SJCRH30 (cell line): ENCODE measurements around the gene ANLN. TPM values are rescaled to one million over a fixed set of nuclear protein-coding genes. Genes with fewer than 3 reads are reported as not detected.
"Not testable (repeated sequence)": the region's sequence is repeated elsewhere in the genome, so short reads cannot be mapped to it uniquely, and the experiment has no call there.

Experiments
- DNase-seq, 2 experiments: peaks; one replicate each; pipeline ENCODE4 v3.0.0-alpha.2; 2015 to 2020
- H3K27ac ChIP-seq: fragments of 250-450 bp; sonication (Bioruptor Pico); 2 replicates; pipeline ENCODE4 v1.5.1; 2020; ENCODE audit warnings: mild to moderate bottlenecking, moderate library complexity
- H3K27me3 ChIP-seq: fragments of 250-450 bp; sonication (Bioruptor Pico); 2 replicates; pipeline ENCODE4 v1.5.1; 2020; ENCODE audit warnings: mild to moderate bottlenecking, moderate library complexity
- H3K36me3 ChIP-seq: fragments of 250-450 bp; sonication (Bioruptor Pico); 2 replicates; pipeline ENCODE4 v1.5.1; 2020; ENCODE audit warnings: mild to moderate bottlenecking, moderate library complexity
- H3K4me1 ChIP-seq: fragments of 250-450 bp; sonication (Bioruptor Pico); 2 replicates; pipeline ENCODE4 v1.5.1; 2020; ENCODE audit warnings: mild to moderate bottlenecking, moderate library complexity
- H3K4me3 ChIP-seq: fragments of 250-450 bp; sonication (Bioruptor Pico); 2 replicates; pipeline ENCODE4 v1.5.1; 2020; ENCODE audit warnings: mild to moderate bottlenecking, moderate library complexity
- H3K9me3 ChIP-seq: fragments of 250-450 bp; sonication (Bioruptor Pico); replicated peaks from 2 replicates; pipeline ENCODE4 v1.5.1; 2020; ENCODE audit warnings: mild to moderate bottlenecking, moderate library complexity
- total RNA-seq: library from RNA; depleted of rRNA; stranded (reverse); fragments of >200 nt; shearing (Covaris generic); gene quantifications from 2 replicates; pipeline ENCODE4 v1.2.3, GENCODE V29; 2014; rRNA removed

ANLN gene
- total RNA-seq, 1 experiment from 2014 or later: 215 TPM

- no peak for DNase-seq
These were observed 85.7 kb downstream of the ANLN start for GRCh38 chr7:36475381-36475780.

GRCh38 chr7:36478745-36479144, 89.1 kb downstream of the ANLN start:
- H3K27me3 ChIP-seq: no peaks in the 10 kb centered on the region
- no peaks in the 10 kb centered on the region for H3K36me3 ChIP-seq
- DNase-seq: no peak
- H3K4me3 ChIP-seq: no peak overlapping the region
- H3K9me3 ChIP-seq: no peaks in the 10 kb centered on the region; the same call in 1 of the 2 replicates
- H3K4me1 ChIP-seq: peaks cover 8% of the 10 kb centered on the region; the same call in 1 of the 2 replicates
- H3K27ac ChIP-seq: no peak overlapping the region

More at GRCh38 chr7:36475381-36475780, 85.7 kb downstream of the ANLN start:
- Histone ChIP-seq H3K4me3 (no peak overlapping the region), H3K4me1 (peaks cover 11% of the 10 kb centered on the region; the same call in 1 of the 2 replicates), H3K27ac (no peak overlapping the region), H3K9me3 (no peaks in the 10 kb centered on the region; the same call in 1 of the 2 replicates), H3K36me3 (no peaks in the 10 kb centered on the region), H3K27me3 (no peaks in the 10 kb centered on the region)

- not testable (repeated sequence) for DNase-seq, H3K36me3 ChIP-seq, H3K27me3 ChIP-seq, H3K9me3 ChIP-seq, H3K27ac ChIP-seq, H3K4me1 ChIP-seq, H3K4me3 ChIP-seq
These were observed 94.2 kb downstream of the ANLN start for GRCh38 chr7:36483853-36484252.

GRCh38 chr7:36484265-36484664, 94.6 kb downstream of the ANLN start:
- DNase-seq: no peak
- Histone ChIP-seq H3K27me3 (no peaks in the 10 kb centered on the region), H3K36me3 (no peaks in the 10 kb centered on the region), H3K4me1 (no peaks in the 10 kb centered on the region), H3K27ac (no peak overlapping the region), H3K9me3 (peaks cover 6% of the 10 kb centered on the region; the same call in 1 of the 2 replicates), H3K4me3 (no peak overlapping the region)

- Histone ChIP-seq H3K9me3 (0 out of 2 replicates have a peak, but pooled peaks cover 6% of the 10 kb centered on the region), H3K4me3 (no peak overlapping the region), H3K27me3 (no peaks in the 10 kb centered on the region), H3K36me3 (no peaks in the 10 kb centered on the region), H3K4me1 (no peaks in the 10 kb centered on the region), H3K27ac (no peak overlapping the region)
- no peak for DNase-seq
These were observed 96.7 kb downstream of the ANLN start for GRCh38 chr7:36486336-36486735.

- peak; percentile 34 to 79 for DNase-seq
These were observed 98.2 kb downstream of the ANLN start for GRCh38 chr7:36487756-36488336.

GRCh38 chr7:36488672-36489071, 99.0 kb downstream of the ANLN start:
- H3K36me3 ChIP-seq, H3K27me3 ChIP-seq, H3K4me1 ChIP-seq, H3K27ac ChIP-seq, H3K4me3 ChIP-seq, DNase-seq, H3K9me3 ChIP-seq: not testable (repeated sequence)

More at GRCh38 chr7:36487756-36488336, 98.2 kb downstream of the ANLN start:
- 0 out of 2 replicates have a peak, but pooled peaks cover 6% of the 10 kb centered on the region for H3K9me3 ChIP-seq
- no peaks in the 10 kb centered on the region for H3K36me3 ChIP-seq
- no peak overlapping the region for H3K4me3 ChIP-seq
- no peaks in the 10 kb centered on the region for H3K27me3 ChIP-seq
- H3K27ac ChIP-seq: no peak overlapping the region
- H3K4me1 ChIP-seq: no peaks in the 10 kb centered on the region

- H3K27ac ChIP-seq: no peak overlapping the region
- H3K4me3 ChIP-seq: no peak overlapping the region
- no peak for DNase-seq
- H3K36me3 ChIP-seq: no peaks in the 10 kb centered on the region
- H3K9me3 ChIP-seq: 0 out of 2 replicates have a peak, but pooled peaks cover 8% of the 10 kb centered on the region
- H3K27me3 ChIP-seq: no peaks in the 10 kb centered on the region
- H3K4me1 ChIP-seq: no peaks in the 10 kb centered on the region
These were observed 100.8 kb downstream of the ANLN start for GRCh38 chr7:36490419-36490830.

- no peaks in the 10 kb centered on the region for H3K27me3 ChIP-seq
- no peaks in the 10 kb centered on the region for H3K4me1 ChIP-seq
- DNase-seq: no peak
- 0 out of 2 replicates have a peak, but pooled peaks cover 8% of the 10 kb centered on the region for H3K9me3 ChIP-seq
- H3K27ac ChIP-seq: no peak overlapping the region
- H3K4me3 ChIP-seq: no peak overlapping the region
- H3K36me3 ChIP-seq: no peaks in the 10 kb centered on the region
These were observed 101.7 kb downstream of the ANLN start for GRCh38 chr7:36491317-36491716.

GRCh38 chr7:36496576-36496975, 106.9 kb downstream of the ANLN start:
- no peaks in the 10 kb centered on the region for H3K36me3 ChIP-seq
- no peak for DNase-seq

GRCh38 chr7:36497176-36497575, 107.5 kb downstream of the ANLN start:
- DNase-seq, H3K4me3 ChIP-seq, H3K27me3 ChIP-seq, H3K4me1 ChIP-seq, H3K36me3 ChIP-seq, H3K27ac ChIP-seq, H3K9me3 ChIP-seq: not testable (repeated sequence)

More at GRCh38 chr7:36496576-36496975, 106.9 kb downstream of the ANLN start:
- Histone ChIP-seq H3K9me3 (0 out of 2 replicates have a peak, but pooled peaks cover 2% of the 10 kb centered on the region), H3K27ac (no peak overlapping the region), H3K4me1 (no peaks in the 10 kb centered on the region), H3K27me3 (no peaks in the 10 kb centered on the region), H3K4me3 (no peak overlapping the region)

GRCh38 chr7:36497775-36498174, 108.1 kb downstream of the ANLN start:
- Histone ChIP-seq H3K9me3 (0 out of 2 replicates have a peak, but pooled peaks cover 2% of the 10 kb centered on the region), H3K27ac (no peak overlapping the region), H3K4me1 (no peaks in the 10 kb centered on the region), H3K4me3 (no peak overlapping the region), H3K27me3 (no peaks in the 10 kb centered on the region), H3K36me3 (no peaks in the 10 kb centered on the region)
- DNase-seq: no peak

Other genes starting within 250 kb of the ANLN start
- gene EEPD1, start 236.6 kb upstream of the ANLN start, total RNA-seq: 0.84 and 0.93 TPM in 2 replicates